HEK293 (cell line): ENCODE measurements around the gene MED29.

Experiments
- GFI1B ChIP-seq: fragments of 450-650 bp; formaldehyde crosslinking; IDR thresholded peaks from 2 replicates; pipeline ENCODE4 v1.5.1; 2016; ENCODE audit warnings: missing biosample characterization, missing genetic modification characterization
- HOXD13 ChIP-seq: sonication (generic); formaldehyde crosslinking; IDR thresholded peaks from 2 replicates; pipeline ENCODE4 v1.8.0; 2022; ENCODE audit warnings: missing genetic modification reagents, borderline replicate concordance
- INSM2 ChIP-seq: fragments of 450-650 bp; formaldehyde crosslinking; IDR thresholded peaks from 2 replicates; pipeline ENCODE4 v1.5.1; 2016; ENCODE audit warnings: missing biosample characterization, missing genetic modification characterization
- PRDM10 ChIP-seq: fragments of 450-650 bp; formaldehyde crosslinking; IDR thresholded peaks from 2 replicates; pipeline ENCODE4 v1.5.1; 2016; ENCODE audit warnings: missing biosample characterization, missing genetic modification characterization
- PRDM2 ChIP-seq: fragments of 450-650 bp; formaldehyde crosslinking; IDR thresholded peaks from 2 replicates; pipeline ENCODE4 v1.5.1; 2016; ENCODE audit warnings: missing biosample characterization, missing genetic modification characterization, borderline replicate concordance
- ZBTB26 ChIP-seq: fragments of 450-650 bp; formaldehyde crosslinking; optimal IDR thresholded peaks from 2 replicates; pipeline ENCODE3; 2016; ENCODE audit warnings: missing biosample characterization, mild to moderate bottlenecking, missing genetic modification characterization
- ZFP3 ChIP-seq: fragments of 450-650 bp; formaldehyde crosslinking; IDR thresholded peaks from 2 replicates; pipeline ENCODE4 v1.5.1; 2016; ENCODE audit warnings: low read depth, missing biosample characterization, missing genetic modification characterization
- ZFP69B ChIP-seq: fragments of 450-650 bp; formaldehyde crosslinking; IDR thresholded peaks from 2 replicates; pipeline ENCODE4 v1.5.1; 2016; ENCODE audit warnings: missing biosample characterization, missing genetic modification characterization
- ZNF266 ChIP-seq: fragments of 450-650 bp; formaldehyde crosslinking; IDR thresholded peaks from 2 replicates; pipeline ENCODE4 v1.5.1; 2016; ENCODE audit warnings: missing biosample characterization, missing genetic modification characterization, low read depth
- ZNF292 ChIP-seq: fragments of 450-650 bp; formaldehyde crosslinking; IDR thresholded peaks from 2 replicates; pipeline ENCODE4 v1.5.1; 2016; ENCODE audit warnings: low read depth, missing biosample characterization, missing genetic modification characterization, borderline replicate concordance
- ZNF324 ChIP-seq: fragments of 450-650 bp; formaldehyde crosslinking; IDR thresholded peaks from 2 replicates; pipeline ENCODE4 v1.5.1; 2016; ENCODE audit warnings: missing biosample characterization, missing genetic modification characterization
- ZNF433 ChIP-seq: fragments of 450-650 bp; formaldehyde crosslinking; IDR thresholded peaks from 2 replicates; pipeline ENCODE4 v1.5.1; 2016; ENCODE audit warnings: missing biosample characterization, missing genetic modification characterization, low read depth
- ZNF488 ChIP-seq: fragments of 450-650 bp; formaldehyde crosslinking; IDR thresholded peaks from 2 replicates; pipeline ENCODE4 v1.5.1; 2016; ENCODE audit warnings: missing biosample characterization, missing genetic modification characterization
- ZNF658 ChIP-seq: fragments of 450-650 bp; formaldehyde crosslinking; IDR thresholded peaks from 2 replicates; pipeline ENCODE4; 2016; ENCODE audit warnings: missing biosample characterization, missing genetic modification characterization
- ZNF701 ChIP-seq: fragments of 450-650 bp; formaldehyde crosslinking; IDR thresholded peaks from 2 replicates; pipeline ENCODE4 v1.5.1; 2016; ENCODE audit warnings: missing biosample characterization, missing genetic modification characterization
- ZNF785 ChIP-seq: fragments of 450-650 bp; formaldehyde crosslinking; IDR thresholded peaks from 2 replicates; pipeline ENCODE4 v1.5.1; 2016; ENCODE audit warnings: missing biosample characterization, missing genetic modification characterization
- ZNF830 ChIP-seq: fragments of 450-650 bp; IDR thresholded peaks from 2 replicates; pipeline ENCODE4 v1.5.0; 2018; ENCODE audit warnings: missing biosample characterization, missing genetic modification characterization, low read depth, mild to moderate bottlenecking, moderate library complexity
- ZSCAN18 ChIP-seq: fragments of 450-650 bp; formaldehyde crosslinking; IDR thresholded peaks from 2 replicates; pipeline ENCODE4 v1.5.1; 2016; ENCODE audit warnings: missing biosample characterization, missing genetic modification characterization

Gene MED29

GRCh38 chr19:39403331-39404312 is 12.4 kb downstream of the MED29 start (continued):
- TF ChIP-seq PRDM10 (tag by site-specific recombination): peak; percentile 100
- peak; percentile 86 for TF ChIP-seq INSM2 (tag by site-specific recombination)
- no peak for TF ChIP-seq PRDM2 (tag by site-specific recombination)
- no peak for TF ChIP-seq HOXD13
- 0 out of 2 replicates have a peak, but pooled peaks have one; percentile 12 for TF ChIP-seq GFI1B
- no peak for TF ChIP-seq ZNF266 (tag by site-specific recombination)
- TF ChIP-seq ZNF324 (tag by site-specific recombination): peak; percentile 83; the same call in 1 of the 2 replicates
- no peak for TF ChIP-seq ZNF785 (tag by site-specific recombination)
- no peak for TF ChIP-seq ZNF658 (tag by site-specific recombination)
- TF ChIP-seq ZFP3 (tag by site-specific recombination): no peak
- 0 out of 2 replicates have a peak, but pooled peaks have one; percentile 15 for TF ChIP-seq ZSCAN18
- TF ChIP-seq ZNF830: no peak
- peak; percentile 81 for TF ChIP-seq ZFP69B (tag by site-specific recombination)
- no peak for TF ChIP-seq ZNF433
- TF ChIP-seq ZNF488 (tag by site-specific recombination): no peak
- TF ChIP-seq ZNF701 (tag by site-specific recombination): no peak
- peak; percentile 74 for TF ChIP-seq ZBTB26 (tag by site-specific recombination)
- no peak for TF ChIP-seq ZNF292 (tag by site-specific recombination)
